ENCODE data around the gene LRRC75A.

DNA sequence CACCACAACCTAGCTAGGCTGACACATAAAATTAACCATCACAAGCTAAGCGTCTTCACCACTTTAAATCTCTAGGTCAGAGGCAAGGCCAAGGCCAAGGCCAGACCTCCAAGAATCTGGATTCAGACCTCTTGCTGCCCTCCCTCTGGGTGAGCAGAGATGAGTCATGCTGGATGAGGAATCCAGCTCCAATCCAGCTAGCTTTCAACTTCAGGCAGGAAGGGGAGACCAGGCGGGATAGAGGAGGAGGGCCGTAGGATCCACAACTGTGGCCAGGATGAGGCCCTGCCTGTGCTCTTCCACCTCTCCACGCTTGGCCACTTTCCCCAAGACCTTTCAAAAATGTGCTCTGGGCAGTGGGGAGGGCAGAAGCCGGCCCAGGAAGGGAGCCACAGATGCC is 14.7 kb downstream of the LRRC75A start:
- TF ChIP-seq, protein P1, sequence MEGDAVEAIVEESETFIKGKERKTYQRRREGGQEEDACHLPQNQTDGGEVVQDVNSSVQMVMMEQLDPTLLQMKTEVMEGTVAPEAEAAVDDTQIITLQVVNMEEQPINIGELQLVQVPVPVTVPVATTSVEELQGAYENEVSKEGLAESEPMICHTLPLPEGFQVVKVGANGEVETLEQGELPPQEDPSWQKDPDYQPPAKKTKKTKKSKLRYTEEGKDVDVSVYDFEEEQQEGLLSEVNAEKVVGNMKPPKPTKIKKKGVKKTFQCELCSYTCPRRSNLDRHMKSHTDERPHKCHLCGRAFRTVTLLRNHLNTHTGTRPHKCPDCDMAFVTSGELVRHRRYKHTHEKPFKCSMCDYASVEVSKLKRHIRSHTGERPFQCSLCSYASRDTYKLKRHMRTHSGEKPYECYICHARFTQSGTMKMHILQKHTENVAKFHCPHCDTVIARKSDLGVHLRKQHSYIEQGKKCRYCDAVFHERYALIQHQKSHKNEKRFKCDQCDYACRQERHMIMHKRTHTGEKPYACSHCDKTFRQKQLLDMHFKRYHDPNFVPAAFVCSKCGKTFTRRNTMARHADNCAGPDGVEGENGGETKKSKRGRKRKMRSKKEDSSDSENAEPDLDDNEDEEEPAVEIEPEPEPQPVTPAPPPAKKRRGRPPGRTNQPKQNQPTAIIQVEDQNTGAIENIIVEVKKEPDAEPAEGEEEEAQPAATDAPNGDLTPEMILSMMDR (conservative IDR thresholded peaks at IDR 0.05 in 1 of 2, IDR thresholded peaks at IDR 0.05 in 1 of 2; ENCODE audit: extremely low read depth in 1 of 2, insufficient read depth in 1 of 2, low read depth in 1 of 2, low read length in 2 of 2) = no peak
- TF ChIP-seq EZH2 (IDR thresholded peaks at IDR 0.05; ENCODE audit: borderline replicate concordance, low read length) = no peak

All from mammary epithelial cell (primary cell).